ENCODE data around the gene ECE2.

- TF ChIP-seq MAX (IDR thresholded peaks at IDR 0.05; ENCODE audit: low read depth, low read length) (no peak), POLR2A (IDR thresholded peaks at IDR 0.05; ENCODE audit: extremely low read depth, insufficient read length) (no peak), MYC (IDR thresholded peaks at IDR 0.05; ENCODE audit: low read depth, low read length) (no peak)
- TF ChIP-seq, protein P1, sequence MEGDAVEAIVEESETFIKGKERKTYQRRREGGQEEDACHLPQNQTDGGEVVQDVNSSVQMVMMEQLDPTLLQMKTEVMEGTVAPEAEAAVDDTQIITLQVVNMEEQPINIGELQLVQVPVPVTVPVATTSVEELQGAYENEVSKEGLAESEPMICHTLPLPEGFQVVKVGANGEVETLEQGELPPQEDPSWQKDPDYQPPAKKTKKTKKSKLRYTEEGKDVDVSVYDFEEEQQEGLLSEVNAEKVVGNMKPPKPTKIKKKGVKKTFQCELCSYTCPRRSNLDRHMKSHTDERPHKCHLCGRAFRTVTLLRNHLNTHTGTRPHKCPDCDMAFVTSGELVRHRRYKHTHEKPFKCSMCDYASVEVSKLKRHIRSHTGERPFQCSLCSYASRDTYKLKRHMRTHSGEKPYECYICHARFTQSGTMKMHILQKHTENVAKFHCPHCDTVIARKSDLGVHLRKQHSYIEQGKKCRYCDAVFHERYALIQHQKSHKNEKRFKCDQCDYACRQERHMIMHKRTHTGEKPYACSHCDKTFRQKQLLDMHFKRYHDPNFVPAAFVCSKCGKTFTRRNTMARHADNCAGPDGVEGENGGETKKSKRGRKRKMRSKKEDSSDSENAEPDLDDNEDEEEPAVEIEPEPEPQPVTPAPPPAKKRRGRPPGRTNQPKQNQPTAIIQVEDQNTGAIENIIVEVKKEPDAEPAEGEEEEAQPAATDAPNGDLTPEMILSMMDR (IDR thresholded peaks at IDR 0.05; ENCODE audit: low read depth, low read length), result no peak
Observed at GRCh38 chr3:184236033-184236410, 39.8 kb upstream of the ECE2 start.

Measured in NB4 (cell line).